HepG2 (cell line): ENCODE measurements around the gene CUL2. TPM values are rescaled to one million over a fixed set of nuclear protein-coding genes. Genes with fewer than 3 reads are reported as not detected.
A peak's percentile ranks its signal among the peaks of the same experiment; 100 is the strongest.

ENCODE experiments used
- EHMT2 ChIP-seq: fragments of 200-600 bp; sonication (generic); IDR thresholded peaks from 2 replicates; pipeline ENCODE4 v1.7.0; 2017; ENCODE audit warnings: antibody characterized with exemption, low read depth, low read length, borderline replicate concordance
- HIVEP1 ChIP-seq: sonication (generic); formaldehyde crosslinking; IDR thresholded peaks from 2 replicates; pipeline ENCODE4 v1.4.0; 2020; ENCODE audit warnings: mild to moderate bottlenecking, missing genetic modification reagents
- KLF9 ChIP-seq: IDR thresholded peaks from 2 replicates; pipeline ENCODE4 v1.6.1; 2016; ENCODE audit warnings: low read depth
- MLLT10 ChIP-seq: sonication (generic); formaldehyde crosslinking; IDR thresholded peaks from 2 replicates; pipeline ENCODE4 v1.4.0; 2020; ENCODE audit warnings: missing genetic modification reagents
- MTF2 ChIP-seq: sonication (generic); formaldehyde crosslinking; IDR thresholded peaks from 2 replicates; pipeline ENCODE4 v1.5.0; 2020; ENCODE audit warnings: missing genetic modification reagents, borderline replicate concordance
- NFE2L1 ChIP-seq: sonication (generic); formaldehyde crosslinking; IDR thresholded peaks from 2 replicates; pipeline ENCODE4 v1.4.0; 2020; ENCODE audit warnings: missing genetic modification reagents, mild to moderate bottlenecking, borderline replicate concordance
- NONO ChIP-seq, 2 experiments: fragments of 450-650 bp in 1 of 2; sonication (generic) in 1 of 2; formaldehyde crosslinking in 1 of 2; IDR thresholded peaks in 1 of 2; conservative IDR thresholded peaks in 1 of 2; 2 replicates each; pipeline versions ENCODE4 v1.6.1 to v1.8.0; 2017 to 2022; ENCODE audit warnings: mild to moderate bottlenecking in 1 of 2, missing genetic modification reagents in 1 of 2, moderate library complexity in 1 of 2
- NR2F6 ChIP-seq, 2 experiments: IDR thresholded peaks; 2 replicates each; pipeline ENCODE4 v1.6.1; 2016; ENCODE audit warnings: antibody characterized with exemption in 1 of 2, mild to moderate bottlenecking in 1 of 2
- TBL1XR1 ChIP-seq: fragments of 150-350 bp; IDR thresholded peaks from 2 replicates; pipeline ENCODE4 v1.6.1; 2014; ENCODE audit warnings: borderline replicate concordance, low read length; ENCODE audit not compliant: partially characterized antibody
- ZNF333 ChIP-seq: sonication (generic); formaldehyde crosslinking; IDR thresholded peaks from 2 replicates; pipeline ENCODE4 v1.4.0; 2020; ENCODE audit warnings: mild to moderate bottlenecking, missing genetic modification reagents, borderline replicate concordance
- ZNF335 ChIP-seq: sonication (generic); formaldehyde crosslinking; IDR thresholded peaks from 2 replicates; pipeline ENCODE4 v1.4.0; 2020; ENCODE audit warnings: missing genetic modification reagents
- ZNF367 ChIP-seq: sonication (generic); formaldehyde crosslinking; IDR thresholded peaks from 2 replicates; pipeline ENCODE4 v1.4.0; 2020; ENCODE audit warnings: missing genetic modification reagents, borderline replicate concordance
- ZNF550 ChIP-seq: sonication (generic); formaldehyde crosslinking; IDR thresholded peaks from 2 replicates; pipeline ENCODE4 v1.4.0; 2020; ENCODE audit warnings: mild to moderate bottlenecking, missing genetic modification reagents, borderline replicate concordance
- ZNF567 ChIP-seq: sonication (generic); formaldehyde crosslinking; IDR thresholded peaks from 2 replicates; pipeline ENCODE4 v1.8.1; 2023; ENCODE audit warnings: mild to moderate bottlenecking, missing genetic modification reagents, borderline replicate concordance
- ZSCAN25 ChIP-seq: sonication (generic); formaldehyde crosslinking; IDR thresholded peaks from 2 replicates; pipeline ENCODE4 v1.8.0; 2022; ENCODE audit warnings: mild to moderate bottlenecking, missing genetic modification reagents
- ZSCAN31 ChIP-seq: sonication (generic); formaldehyde crosslinking; IDR thresholded peaks from 2 replicates; pipeline ENCODE4 v1.5.0; 2020; ENCODE audit warnings: low read depth, mild to moderate bottlenecking, missing genetic modification reagents
- polyA plus RNA-seq, 8 experiments: library from polyadenylated mRNA; depleted of rRNA in 3 of 8; stranded (reverse) in 7 of 8; unstranded in 1 of 8; fragments of >200 nt; fragmentation: Illumina TruSeq in 4 of 8; extraction: Trizol in 4 of 8; gene quantifications; 2 replicates each; pipeline versions ENCODE4 v1.2.1 to v1.2.3, GENCODE V29; 2011 to 2016; ENCODE audit warnings: low read depth in 4 of 8, missing spikeins in 1 of 8, mixed read lengths in 1 of 8; ENCODE audit not compliant: insufficient read depth in 1 of 8
- total RNA-seq, 5 experiments: library from RNA; depleted of rRNA; stranded (reverse); fragments of >200 nt; fragmentation: Illumina TruSeq; extraction: Trizol; gene quantifications; 2 replicates each; pipeline ENCODE4 v1.2.3, GENCODE V29; 2016; ENCODE audit warnings: low read depth in 1 of 5
- TF ChIP-seq, protein P1 (sequence below): sonication (generic); formaldehyde crosslinking; IDR thresholded peaks from 2 replicates; pipeline ENCODE4 v1.8.0; 2022; ENCODE audit warnings: missing genetic modification reagents, mild to moderate bottlenecking, moderate library complexity, borderline replicate concordance
- TF ChIP-seq, protein P2 (sequence below): sonication (generic); formaldehyde crosslinking; IDR thresholded peaks from 2 replicates; pipeline ENCODE4 v1.4.0; 2020; ENCODE audit warnings: missing genetic modification reagents
- TF ChIP-seq, protein P3 (sequence below): sonication (generic); formaldehyde crosslinking; IDR thresholded peaks from 2 replicates; pipeline ENCODE4 v1.5.0; 2020; ENCODE audit warnings: missing genetic modification reagents
- TF ChIP-seq, protein P4 (sequence below): sonication (generic); formaldehyde crosslinking; IDR thresholded peaks from 2 replicates; pipeline ENCODE4 v1.9.0; 2022; ENCODE audit warnings: low read depth, missing genetic modification reagents

CUL2 gene
- total and polyA plus RNA-seq, 2 of the 13 experiments (the other 11 are each of a cell fraction or from before 2014, with no cell fraction given) = 9.6 to 33.1 TPM

DNA sequence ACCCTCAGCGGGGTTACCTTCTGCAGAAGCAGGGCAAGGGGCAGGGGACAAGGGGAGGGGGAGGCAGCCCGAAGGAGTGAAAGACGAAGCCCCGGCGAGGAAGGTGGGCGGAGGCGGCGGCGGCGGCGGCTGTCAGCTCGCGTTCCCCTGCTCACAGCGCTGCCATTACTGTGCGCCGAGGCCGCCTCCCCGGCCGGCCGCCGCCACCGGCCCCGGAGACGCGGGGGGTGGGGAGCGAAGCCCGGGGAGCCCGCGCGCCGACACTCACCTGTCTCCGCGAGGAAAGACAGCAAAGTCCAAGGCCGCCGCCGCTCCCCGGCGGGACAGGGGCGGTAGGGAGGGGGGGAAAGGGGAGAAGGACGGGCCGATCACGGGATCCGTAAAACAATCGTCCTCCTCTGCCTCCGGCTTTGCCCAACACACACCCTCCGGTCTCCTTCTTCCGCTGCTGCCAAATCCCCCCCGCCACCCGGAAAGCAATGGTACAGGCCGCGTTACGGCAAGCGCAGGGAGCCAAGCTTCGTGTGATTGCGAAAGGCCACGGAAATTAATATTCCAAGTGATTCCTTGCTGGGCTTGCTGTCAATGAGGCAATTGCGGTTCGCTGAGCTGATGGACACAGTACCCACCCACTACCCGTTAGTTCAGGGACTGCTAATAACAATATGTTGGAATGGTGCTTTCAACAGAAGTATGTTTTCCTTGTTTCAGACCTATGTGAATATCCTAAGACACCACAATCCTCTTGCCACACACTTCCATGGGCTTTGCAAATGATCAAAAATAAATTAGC, at the start of gene CUL2 (continued):
- TF ChIP-seq MLLT10 (no peak), ZSCAN31 (CRISPR knock-in tag) (peak; percentile 58; the same call in 1 of the 2 replicates), ZNF333 (CRISPR knock-in tag) (no peak), NFE2L1 (CRISPR knock-in tag) (no peak), ZNF567 (no peak), MTF2 (0 out of 2 replicates have a peak, but pooled peaks have one; percentile 9), KLF9 (no peak), TBL1XR1 (no peak), ZNF550 (CRISPR knock-in tag) (no peak), ZSCAN25 (CRISPR knock-in tag) (peak; percentile 54; the same call in 1 of the 2 replicates), ZNF367 (CRISPR knock-in tag) (no peak), NONO (IDR thresholded peaks at IDR 0.05) (no peak), NONO (CRISPR knock-in tag; conservative IDR thresholded peaks at IDR 0.05) (peak; percentile 79), HIVEP1 (CRISPR knock-in tag) (no peak), NR2F6 (IDR thresholded peaks at IDR 0.05) (no peak; the same call in 1 of the 2 replicates), NR2F6 (CRISPR knock-in tag; IDR thresholded peaks at IDR 0.05) (0 out of 2 replicates have a peak, but pooled peaks have one; percentile 7), ZNF335 (CRISPR knock-in tag) (peak; percentile 70; the same call in 1 of the 2 replicates), EHMT2 (no peak)
- TF ChIP-seq, protein P1, sequence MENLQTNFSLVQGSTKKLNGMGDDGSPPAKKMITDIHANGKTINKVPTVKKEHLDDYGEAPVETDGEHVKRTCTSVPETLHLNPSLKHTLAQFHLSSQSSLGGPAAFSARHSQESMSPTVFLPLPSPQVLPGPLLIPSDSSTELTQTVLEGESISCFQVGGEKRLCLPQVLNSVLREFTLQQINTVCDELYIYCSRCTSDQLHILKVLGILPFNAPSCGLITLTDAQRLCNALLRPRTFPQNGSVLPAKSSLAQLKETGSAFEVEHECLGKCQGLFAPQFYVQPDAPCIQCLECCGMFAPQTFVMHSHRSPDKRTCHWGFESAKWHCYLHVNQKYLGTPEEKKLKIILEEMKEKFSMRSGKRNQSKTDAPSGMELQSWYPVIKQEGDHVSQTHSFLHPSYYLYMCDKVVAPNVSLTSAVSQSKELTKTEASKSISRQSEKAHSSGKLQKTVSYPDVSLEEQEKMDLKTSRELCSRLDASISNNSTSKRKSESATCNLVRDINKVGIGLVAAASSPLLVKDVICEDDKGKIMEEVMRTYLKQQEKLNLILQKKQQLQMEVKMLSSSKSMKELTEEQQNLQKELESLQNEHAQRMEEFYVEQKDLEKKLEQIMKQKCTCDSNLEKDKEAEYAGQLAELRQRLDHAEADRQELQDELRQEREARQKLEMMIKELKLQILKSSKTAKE (CRISPR knock-in tag) = peak; percentile 41; the same call in 1 of the 2 replicates
- TF ChIP-seq, protein P2, sequence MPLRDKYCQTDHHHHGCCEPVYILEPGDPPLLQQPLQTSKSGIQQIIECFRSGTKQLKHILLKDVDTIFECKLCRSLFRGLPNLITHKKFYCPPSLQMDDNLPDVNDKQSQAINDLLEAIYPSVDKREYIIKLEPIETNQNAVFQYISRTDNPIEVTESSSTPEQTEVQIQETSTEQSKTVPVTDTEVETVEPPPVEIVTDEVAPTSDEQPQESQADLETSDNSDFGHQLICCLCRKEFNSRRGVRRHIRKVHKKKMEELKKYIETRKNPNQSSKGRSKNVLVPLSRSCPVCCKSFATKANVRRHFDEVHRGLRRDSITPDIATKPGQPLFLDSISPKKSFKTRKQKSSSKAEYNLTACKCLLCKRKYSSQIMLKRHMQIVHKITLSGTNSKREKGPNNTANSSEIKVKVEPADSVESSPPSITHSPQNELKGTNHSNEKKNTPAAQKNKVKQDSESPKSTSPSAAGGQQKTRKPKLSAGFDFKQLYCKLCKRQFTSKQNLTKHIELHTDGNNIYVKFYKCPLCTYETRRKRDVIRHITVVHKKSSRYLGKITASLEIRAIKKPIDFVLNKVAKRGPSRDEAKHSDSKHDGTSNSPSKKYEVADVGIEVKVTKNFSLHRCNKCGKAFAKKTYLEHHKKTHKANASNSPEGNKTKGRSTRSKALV (CRISPR knock-in tag) = no peak
- TF ChIP-seq, protein P3, sequence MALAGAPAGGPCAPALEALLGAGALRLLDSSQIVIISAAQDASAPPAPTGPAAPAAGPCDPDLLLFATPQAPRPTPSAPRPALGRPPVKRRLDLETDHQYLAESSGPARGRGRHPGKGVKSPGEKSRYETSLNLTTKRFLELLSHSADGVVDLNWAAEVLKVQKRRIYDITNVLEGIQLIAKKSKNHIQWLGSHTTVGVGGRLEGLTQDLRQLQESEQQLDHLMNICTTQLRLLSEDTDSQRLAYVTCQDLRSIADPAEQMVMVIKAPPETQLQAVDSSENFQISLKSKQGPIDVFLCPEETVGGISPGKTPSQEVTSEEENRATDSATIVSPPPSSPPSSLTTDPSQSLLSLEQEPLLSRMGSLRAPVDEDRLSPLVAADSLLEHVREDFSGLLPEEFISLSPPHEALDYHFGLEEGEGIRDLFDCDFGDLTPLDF (CRISPR knock-in tag) = peak; percentile 51; the same call in 1 of the 2 replicates
- TF ChIP-seq, protein P4, sequence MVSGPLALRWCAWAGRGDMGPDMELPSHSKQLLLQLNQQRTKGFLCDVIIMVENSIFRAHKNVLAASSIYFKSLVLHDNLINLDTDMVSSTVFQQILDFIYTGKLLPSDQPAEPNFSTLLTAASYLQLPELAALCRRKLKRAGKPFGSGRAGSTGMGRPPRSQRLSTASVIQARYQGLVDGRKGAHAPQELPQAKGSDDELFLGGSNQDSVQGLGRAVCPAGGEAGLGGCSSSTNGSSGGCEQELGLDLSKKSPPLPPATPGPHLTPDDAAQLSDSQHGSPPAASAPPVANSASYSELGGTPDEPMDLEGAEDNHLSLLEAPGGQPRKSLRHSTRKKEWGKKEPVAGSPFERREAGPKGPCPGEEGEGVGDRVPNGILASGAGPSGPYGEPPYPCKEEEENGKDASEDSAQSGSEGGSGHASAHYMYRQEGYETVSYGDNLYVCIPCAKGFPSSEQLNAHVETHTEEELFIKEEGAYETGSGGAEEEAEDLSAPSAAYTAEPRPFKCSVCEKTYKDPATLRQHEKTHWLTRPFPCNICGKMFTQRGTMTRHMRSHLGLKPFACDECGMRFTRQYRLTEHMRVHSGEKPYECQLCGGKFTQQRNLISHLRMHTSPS (CRISPR knock-in tag) = no peak
